Measurements from ENCODE around the gene CARD9. TPM values are rescaled to one million over a fixed set of nuclear protein-coding genes. Genes with fewer than 3 reads are reported as not detected.

CARD9 gene
- total RNA-seq, 1 donor from 2014 or later = not detected

GRCh38 chr9:136394312-136395019 lies 21.0 kb upstream of the CARD9 start:
- H3K9me3 Mint-ChIP-seq = no peaks in the 10 kb centered on the region
- no peak overlapping the region for H3K27ac Mint-ChIP-seq
- no peak for DNase-seq (ENCODE audit: low spot score)
- TF ChIP-seq, protein P1, sequence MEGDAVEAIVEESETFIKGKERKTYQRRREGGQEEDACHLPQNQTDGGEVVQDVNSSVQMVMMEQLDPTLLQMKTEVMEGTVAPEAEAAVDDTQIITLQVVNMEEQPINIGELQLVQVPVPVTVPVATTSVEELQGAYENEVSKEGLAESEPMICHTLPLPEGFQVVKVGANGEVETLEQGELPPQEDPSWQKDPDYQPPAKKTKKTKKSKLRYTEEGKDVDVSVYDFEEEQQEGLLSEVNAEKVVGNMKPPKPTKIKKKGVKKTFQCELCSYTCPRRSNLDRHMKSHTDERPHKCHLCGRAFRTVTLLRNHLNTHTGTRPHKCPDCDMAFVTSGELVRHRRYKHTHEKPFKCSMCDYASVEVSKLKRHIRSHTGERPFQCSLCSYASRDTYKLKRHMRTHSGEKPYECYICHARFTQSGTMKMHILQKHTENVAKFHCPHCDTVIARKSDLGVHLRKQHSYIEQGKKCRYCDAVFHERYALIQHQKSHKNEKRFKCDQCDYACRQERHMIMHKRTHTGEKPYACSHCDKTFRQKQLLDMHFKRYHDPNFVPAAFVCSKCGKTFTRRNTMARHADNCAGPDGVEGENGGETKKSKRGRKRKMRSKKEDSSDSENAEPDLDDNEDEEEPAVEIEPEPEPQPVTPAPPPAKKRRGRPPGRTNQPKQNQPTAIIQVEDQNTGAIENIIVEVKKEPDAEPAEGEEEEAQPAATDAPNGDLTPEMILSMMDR (IDR thresholded peaks at IDR 0.05) = no peak
- TF ChIP-seq EZH2 (IDR thresholded peaks at IDR 0.05) (no peak), EZH2phosphoT487 (IDR thresholded peaks at IDR 0.05) (no peak)
- peaks cover 14% of the 10 kb centered on the region for H3K36me3 Mint-ChIP-seq
- no peak overlapping the region for H3K4me3 ChIP-seq
- H3K79me2 ChIP-seq (ENCODE audit: low read depth) = peaks cover 19% of the 10 kb centered on the region
- peaks cover 19% of the 10 kb centered on the region for H4K20me1 ChIP-seq (ENCODE audit: low read depth)
- no peaks in the 10 kb centered on the region for H3K27me3 ChIP-seq
- no peak overlapping the region for H3K4me2 ChIP-seq
- H3K4me3 Mint-ChIP-seq = no peak overlapping the region
- H3K4me1 Mint-ChIP-seq = peaks cover 12% of the 10 kb centered on the region
- no peak overlapping the region for H3K27ac ChIP-seq
- H3K36me3 ChIP-seq = no peaks in the 10 kb centered on the region
- H3F3A ChIP-seq (ENCODE audit: low read depth) = no peaks in the 10 kb centered on the region
- no peaks in the 10 kb centered on the region for H3K4me1 ChIP-seq
- H3K9me3 ChIP-seq (ENCODE audit: low read depth) = no peaks in the 10 kb centered on the region
- H3K9ac ChIP-seq = no peak overlapping the region
- no peak overlapping the region for H2AFZ ChIP-seq (replicated peaks)
- H3K27me3 Mint-ChIP-seq (ENCODE audit: insufficient read depth, low read depth) = no peaks in the 10 kb centered on the region

GRCh38 chr9:136393531-136393930 lies 20.1 kb upstream of the CARD9 start:
- Mint-ChIP-seq H3K4me3 (no peak overlapping the region), H3K4me1 (peaks cover 4% of the 10 kb centered on the region), H3K27me3 (ENCODE audit: insufficient read depth, low read depth) (no peaks in the 10 kb centered on the region), H3K27ac (no peak overlapping the region), H3K9me3 (no peaks in the 10 kb centered on the region), H3K36me3 (peaks cover 14% of the 10 kb centered on the region)
- Histone ChIP-seq H4K20me1 (ENCODE audit: low read depth) (peaks cover 9% of the 10 kb centered on the region), H3F3A (ENCODE audit: low read depth) (no peaks in the 10 kb centered on the region), H3K4me1 (no peaks in the 10 kb centered on the region), H3K27me3 (no peaks in the 10 kb centered on the region), H2AFZ (replicated peaks) (no peak overlapping the region), H3K27ac (no peak overlapping the region), H3K9ac (no peak overlapping the region), H3K9me3 (ENCODE audit: low read depth) (no peaks in the 10 kb centered on the region), H3K4me2 (no peak overlapping the region), H3K36me3 (no peaks in the 10 kb centered on the region), H3K4me3 (no peak overlapping the region), H3K79me2 (ENCODE audit: low read depth) (peaks cover 9% of the 10 kb centered on the region)
- TF ChIP-seq EZH2phosphoT487 (IDR thresholded peaks at IDR 0.05) = no peak
- TF ChIP-seq, protein P1 (IDR thresholded peaks at IDR 0.05) = no peak
- no peak for TF ChIP-seq EZH2 (IDR thresholded peaks at IDR 0.05)
- DNase-seq (ENCODE audit: low spot score) = no peak

GRCh38 chr9:136392538-136393449 lies 19.3 kb upstream of the CARD9 start:
- H3K27ac Mint-ChIP-seq = no peak overlapping the region
- Histone ChIP-seq H3K4me2 (no peak overlapping the region), H3K4me1 (no peaks in the 10 kb centered on the region), H4K20me1 (ENCODE audit: low read depth) (peaks cover 4% of the 10 kb centered on the region), H3K27me3 (no peaks in the 10 kb centered on the region), H3K36me3 (no peaks in the 10 kb centered on the region), H3F3A (ENCODE audit: low read depth) (no peaks in the 10 kb centered on the region), H3K4me3 (no peak overlapping the region), H3K79me2 (ENCODE audit: low read depth) (peaks cover 2% of the 10 kb centered on the region), H3K9ac (no peak overlapping the region), H3K9me3 (ENCODE audit: low read depth) (no peaks in the 10 kb centered on the region), H3K27ac (no peak overlapping the region), H2AFZ (replicated peaks) (no peak overlapping the region)
- TF ChIP-seq EZH2 (IDR thresholded peaks at IDR 0.05) (no peak), EZH2phosphoT487 (IDR thresholded peaks at IDR 0.05) (no peak)
- TF ChIP-seq, protein P1 (IDR thresholded peaks at IDR 0.05) = no peak
- DNase-seq (ENCODE audit: low spot score) = no peak
- H3K4me3 Mint-ChIP-seq = no peak overlapping the region
- H3K4me1 Mint-ChIP-seq = no peaks in the 10 kb centered on the region
- H3K27me3 Mint-ChIP-seq (ENCODE audit: insufficient read depth, low read depth) = no peaks in the 10 kb centered on the region
- peaks cover 11% of the 10 kb centered on the region for H3K36me3 Mint-ChIP-seq
- H3K9me3 Mint-ChIP-seq = no peaks in the 10 kb centered on the region

All from neural progenitor cell (in vitro differentiated cells).